Measurements from ENCODE around the gene PLTP. TPM values are rescaled to one million over a fixed set of nuclear protein-coding genes. Genes with fewer than 3 reads are reported as not detected.
"Not testable (repeated sequence)": the region's sequence is repeated elsewhere in the genome, so short reads cannot be mapped to it uniquely, and the experiment has no call there.

Gene PLTP, protein sequence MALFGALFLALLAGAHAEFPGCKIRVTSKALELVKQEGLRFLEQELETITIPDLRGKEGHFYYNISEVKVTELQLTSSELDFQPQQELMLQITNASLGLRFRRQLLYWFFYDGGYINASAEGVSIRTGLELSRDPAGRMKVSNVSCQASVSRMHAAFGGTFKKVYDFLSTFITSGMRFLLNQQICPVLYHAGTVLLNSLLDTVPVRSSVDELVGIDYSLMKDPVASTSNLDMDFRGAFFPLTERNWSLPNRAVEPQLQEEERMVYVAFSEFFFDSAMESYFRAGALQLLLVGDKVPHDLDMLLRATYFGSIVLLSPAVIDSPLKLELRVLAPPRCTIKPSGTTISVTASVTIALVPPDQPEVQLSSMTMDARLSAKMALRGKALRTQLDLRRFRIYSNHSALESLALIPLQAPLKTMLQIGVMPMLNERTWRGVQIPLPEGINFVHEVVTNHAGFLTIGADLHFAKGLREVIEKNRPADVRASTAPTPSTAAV
- polyA plus RNA-seq (2013, experiment 1 of 2; ENCODE audit: insufficient read length) = 73.7 TPM
- polyA plus RNA-seq (2013, experiment 2 of 2; ENCODE audit: insufficient read length) = 72.7 TPM

DNA sequence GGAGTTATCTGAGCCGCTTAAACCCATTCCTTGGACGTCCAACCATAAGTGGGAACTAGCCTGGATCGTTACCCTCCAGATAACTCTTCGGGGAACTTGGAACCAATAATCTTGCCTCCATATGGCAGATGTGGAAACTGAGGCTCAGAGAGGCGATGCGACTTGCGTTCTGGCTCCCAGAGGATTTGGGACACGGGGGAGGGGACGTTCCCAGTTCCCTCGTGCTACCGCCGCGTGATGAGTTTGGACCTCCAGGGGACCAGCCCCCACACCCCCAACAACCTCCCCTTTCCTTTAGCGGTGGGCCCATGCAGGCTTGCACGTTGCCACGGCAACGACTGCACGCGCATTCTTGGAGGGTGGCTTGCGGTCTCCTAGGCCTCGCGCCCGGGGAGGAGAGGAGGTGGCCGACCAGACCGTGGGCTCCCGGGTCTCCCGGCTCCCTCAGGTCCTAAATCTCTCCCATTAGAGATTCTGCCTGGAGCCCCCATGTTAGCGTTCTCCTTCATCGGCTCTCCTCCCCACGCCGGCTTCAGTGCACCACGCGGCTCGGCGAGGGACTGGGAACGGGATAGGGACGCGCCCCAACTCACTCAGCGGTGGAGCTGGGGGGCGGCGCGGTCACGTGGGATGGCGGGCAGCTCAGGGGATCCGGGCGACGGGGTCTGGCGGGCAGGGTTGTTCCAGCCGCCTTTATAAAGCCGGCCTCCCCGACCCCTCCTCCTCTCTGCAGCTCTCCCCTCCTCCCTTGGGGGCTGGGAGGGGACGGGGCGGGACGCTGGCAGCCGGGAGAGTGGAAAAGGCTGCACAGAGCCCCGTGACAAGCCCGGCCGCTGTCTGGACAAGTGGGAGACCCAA, at the start of gene PLTP:
Gene PLTP, minus strand, starts transcription at position 670 of the 858 bp plus-strand sequence. CDS start 703 bp downstream, outside the sequence.
- peak; percentile 85 for DNase-seq

DNA sequence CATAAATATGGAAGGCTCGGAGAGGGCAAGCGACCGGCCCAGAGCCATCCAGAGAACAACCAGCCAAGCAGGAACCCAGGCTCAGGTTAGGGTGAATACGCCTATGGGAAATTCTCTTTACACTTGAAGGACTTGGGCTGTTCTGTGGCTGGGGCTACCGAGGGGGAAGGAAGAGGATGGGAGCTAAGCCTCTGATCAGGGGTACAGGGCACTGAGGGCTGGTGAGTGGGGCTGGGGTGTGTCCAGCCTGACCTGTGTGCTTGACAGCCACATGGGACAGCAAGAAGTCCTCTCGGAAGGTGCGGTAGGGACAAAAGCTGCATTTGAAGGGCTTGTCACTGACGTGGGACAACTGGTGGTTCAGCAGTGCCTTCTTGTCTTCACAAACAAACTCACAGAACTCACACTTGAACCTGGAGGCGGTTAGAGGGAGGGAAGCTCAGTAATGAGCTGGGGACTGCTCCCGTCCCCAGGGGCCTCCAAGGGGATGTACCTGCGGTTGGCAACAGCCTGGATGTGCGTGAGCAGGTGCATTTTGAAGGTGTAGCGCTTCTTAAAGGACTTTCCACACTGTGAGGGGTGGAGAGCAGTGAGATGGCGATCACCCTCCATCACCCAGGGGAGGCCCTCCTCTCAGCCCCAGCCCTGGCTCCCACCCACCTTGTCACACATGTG, 48.1 kb upstream of the PLTP start:
- DNase-seq = no peak

DNA sequence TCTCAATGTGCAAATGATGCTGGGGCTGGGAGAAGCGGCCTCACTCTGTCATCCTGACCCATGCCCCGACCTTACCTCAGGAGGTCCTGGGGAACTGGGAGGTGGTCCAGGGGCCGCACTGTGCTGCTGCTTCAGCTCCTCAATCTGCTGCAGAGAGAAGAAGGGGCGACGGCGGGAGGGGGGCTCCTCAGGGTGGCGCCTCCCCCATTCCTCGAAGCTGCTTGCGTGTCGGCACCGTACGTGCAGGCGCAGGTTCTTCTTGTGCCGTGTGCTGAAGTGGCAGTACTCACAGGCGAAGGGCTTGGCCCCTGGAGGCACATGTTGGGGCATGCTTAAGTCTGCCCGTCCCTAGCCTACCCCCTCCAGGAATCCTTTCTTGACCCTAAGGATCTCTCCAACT, 47.2 kb upstream of the PLTP start:
- DNase-seq = no peak

DNA sequence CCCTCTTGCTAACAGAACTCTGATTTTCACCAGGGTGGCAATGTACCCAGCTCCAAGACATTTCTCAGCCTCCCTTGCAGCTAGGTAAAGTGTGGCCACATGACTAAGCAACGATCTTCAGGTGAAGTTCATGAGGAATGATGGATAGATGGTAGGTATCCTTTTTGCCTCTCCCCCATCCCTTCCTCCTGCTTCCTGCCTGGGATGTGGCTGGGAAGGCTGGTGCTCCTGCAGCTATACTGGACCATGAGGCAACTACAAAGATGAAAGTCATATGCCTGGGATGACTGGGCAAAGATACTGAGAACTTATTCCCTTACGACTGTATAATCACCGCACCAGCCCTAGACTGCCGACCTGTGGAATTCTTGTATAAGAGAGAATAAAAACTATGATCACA, 46.6 kb upstream of the PLTP start:
- DNase-seq = no peak

DNA sequence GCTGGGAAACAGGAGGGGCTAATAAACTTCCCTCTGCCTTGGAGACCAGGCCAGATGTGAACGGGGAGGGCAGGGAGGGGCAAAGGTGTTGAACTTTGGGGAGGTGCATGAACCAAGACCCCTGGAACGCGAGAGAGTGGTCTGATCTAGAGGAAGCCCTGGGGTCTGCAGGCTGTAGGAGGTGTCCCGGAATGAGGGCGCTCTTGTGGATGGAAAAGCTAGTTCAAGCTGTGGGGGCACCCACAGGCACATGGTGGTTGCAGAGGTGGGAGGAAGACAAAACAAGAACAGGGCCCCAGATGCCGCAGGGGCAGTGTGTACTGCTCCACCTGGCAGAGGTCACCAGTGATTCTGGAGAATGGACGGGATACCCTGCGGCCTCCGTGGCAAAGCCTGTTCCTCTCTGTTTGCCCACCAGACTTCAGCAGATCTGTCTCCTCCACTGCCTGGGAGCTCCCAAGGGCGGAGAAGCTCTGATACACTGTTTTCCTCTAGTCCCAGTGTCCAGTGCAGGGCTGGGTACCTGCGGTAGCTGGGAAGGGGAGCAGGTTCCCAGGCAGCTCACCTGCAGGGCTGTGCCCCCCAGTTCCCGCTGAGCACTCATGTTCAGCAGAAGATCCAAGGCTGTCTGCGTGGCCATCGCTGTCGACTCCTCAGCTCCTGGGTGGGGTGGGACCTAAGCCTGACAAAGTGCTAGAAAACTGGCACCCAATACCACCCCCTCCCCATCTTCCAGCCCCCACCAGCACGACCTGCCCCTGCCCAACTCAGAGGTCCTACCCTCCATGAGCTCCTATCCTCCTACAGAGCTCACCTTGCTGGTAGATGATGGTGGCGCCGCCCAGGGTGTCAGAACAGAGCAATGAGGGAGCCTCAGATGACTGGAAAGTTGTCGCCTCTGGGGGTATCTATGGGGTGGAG, 45.3 kb upstream of the PLTP start:
- DNase-seq = no peak

DNA sequence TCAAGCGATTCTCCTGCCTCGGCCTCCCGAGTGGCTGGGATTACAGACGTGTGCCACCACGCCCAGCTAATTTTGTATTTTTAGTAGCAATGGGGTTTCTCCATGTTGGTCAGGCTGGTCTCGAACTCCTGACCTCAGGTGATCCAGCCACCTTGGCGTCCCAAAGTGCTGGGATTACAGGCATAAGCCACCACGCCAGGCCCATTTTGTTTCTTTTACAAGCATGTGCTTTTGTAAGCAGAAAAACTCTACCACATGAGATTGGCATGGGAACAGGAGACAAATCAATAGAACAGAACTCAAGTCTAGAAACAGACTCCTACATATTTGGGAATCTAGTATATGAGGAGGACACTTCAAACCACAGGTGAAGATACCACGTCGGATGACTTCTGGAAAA, 44.4 kb upstream of the PLTP start:
- DNase-seq = not testable (repeated sequence)

DNA sequence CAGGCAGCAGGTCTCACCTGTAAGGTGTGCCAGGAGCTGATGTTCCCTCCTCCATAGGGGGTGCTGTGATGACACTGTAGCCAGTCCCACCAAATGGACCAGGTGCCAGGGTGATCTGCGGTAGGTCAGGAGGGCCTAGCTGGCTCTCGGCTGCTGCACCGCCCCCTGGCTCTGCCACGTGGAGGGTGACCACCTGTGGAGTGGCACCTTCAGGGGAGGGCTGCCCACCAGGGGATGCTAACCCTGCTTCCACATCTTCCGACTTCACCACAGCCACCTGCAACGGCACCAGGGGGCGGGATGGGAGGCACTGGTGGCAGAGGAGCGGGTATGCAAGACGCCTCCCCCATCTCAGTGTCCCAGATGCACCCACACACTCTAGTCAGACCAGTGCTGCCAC, 41.7 kb upstream of the PLTP start:
- DNase-seq = no peak

DNA sequence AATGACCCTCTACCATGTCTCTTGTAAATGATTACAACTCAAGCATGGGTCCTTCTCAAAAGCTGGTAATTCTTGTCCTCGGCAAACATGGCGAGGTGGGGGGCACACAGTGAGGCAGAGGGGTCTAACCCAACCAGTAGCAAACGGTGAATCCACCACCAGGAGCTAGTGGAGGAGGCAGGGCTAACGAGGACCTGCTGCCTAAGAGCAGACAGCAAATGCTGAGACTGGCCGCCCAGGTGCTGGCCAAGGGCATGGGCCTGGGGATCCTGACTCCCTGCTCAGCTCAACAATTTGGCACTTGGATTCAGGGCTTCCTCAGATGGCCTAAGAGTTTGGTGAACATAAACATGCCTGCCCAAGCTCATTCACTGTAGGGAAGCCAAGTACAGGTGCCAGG, 40.9 kb upstream of the PLTP start:
- no peak for DNase-seq

DNA sequence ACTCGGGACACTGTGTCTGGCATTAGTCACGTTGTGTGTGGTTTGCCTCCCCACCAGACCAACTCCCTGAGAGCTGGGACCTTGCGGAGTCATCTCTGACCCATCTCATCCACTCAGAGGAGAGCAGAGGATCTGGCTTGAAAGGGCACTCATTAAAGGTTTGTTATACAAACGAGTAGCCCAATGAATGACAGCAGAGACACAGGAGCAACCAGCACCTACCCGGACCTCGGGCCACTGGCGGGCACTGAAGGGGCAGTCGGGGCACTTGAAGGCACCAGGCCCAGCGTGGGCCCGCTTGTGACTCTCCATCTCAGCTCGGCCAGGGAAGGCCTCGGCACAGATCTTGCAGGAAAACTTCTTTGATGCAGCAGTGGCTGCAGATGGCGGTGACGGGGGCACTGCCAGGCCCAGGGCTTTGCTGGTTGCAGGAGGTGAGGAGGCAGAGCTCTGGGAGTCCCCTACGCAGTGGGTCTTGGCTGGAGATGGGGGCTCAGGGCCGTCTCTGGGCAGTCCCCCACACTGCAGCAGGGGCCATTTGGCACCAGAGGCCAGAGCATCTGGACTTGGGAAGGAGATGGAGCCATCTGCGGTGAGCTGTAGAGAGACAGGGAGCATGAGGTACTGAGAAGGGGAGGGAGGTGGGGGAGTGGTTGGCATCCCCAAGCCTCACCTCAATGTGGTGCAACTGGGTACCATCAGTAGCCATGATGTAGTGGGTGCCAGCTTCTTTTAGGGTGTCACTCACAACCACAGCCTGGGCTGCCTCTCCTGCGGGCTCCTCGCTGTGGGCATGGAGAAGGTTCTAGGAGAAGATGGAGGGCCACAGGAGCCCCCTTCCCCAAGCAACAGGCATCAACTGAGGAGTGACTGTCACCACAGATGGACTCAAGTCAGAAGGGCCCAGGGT, 40.2 kb upstream of the PLTP start:
- no peak for DNase-seq

DNA sequence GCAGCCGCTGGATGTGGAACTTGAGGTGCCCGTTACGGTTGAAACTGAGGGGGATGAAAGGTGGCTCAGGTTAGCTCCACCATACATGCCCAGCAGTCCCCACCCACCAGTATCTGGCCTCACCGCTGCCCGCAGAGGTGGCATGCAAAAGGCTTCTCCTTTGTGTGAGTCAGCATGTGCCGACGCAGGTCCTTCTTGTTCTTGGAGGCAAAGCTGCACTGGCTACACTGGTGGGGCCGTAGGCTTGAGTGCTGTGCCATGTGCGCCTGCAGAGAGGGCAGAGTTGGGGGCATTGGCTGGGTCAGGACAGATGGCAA, 38.3 kb upstream of the PLTP start:
- DNase-seq = no peak

DNA sequence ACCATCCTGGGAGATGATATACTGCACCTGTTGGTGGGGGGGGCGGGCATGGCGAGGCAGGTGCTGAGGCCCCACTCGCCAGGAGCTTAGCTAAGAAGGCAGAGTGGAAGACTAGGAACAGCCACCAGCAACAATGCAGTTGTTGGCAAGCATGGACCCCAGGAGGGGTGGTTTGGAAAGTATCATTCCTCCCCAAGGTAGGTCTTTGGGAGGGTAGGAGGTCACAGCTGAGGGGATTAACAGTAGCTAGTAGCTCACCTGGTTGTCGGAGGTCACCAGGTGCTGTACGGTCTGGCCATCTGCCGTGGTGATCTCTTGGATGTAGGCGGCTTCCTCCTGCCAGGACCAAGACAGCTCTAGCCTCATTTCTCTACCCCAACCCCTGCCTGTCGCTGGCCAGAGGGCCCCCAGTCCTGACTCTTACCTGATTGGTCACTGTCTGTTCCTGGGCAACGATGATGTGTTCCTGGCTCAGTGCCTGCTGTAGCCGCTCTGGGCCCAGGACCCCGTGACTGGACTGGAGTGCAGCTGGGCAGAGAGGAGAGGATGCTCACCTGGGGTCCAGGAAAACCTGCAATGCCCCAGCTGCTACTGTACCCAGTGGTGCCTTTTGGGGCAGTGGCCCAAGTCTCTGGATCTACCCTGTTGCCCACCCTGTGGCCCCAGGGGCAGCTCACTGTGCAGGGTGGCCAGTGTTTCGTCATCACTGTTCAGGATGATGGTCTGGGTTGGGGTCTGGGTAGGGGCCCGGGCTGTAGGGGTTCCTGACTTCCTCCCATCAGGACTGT, 37.8 kb upstream of the PLTP start:
- no peak for DNase-seq

DNA sequence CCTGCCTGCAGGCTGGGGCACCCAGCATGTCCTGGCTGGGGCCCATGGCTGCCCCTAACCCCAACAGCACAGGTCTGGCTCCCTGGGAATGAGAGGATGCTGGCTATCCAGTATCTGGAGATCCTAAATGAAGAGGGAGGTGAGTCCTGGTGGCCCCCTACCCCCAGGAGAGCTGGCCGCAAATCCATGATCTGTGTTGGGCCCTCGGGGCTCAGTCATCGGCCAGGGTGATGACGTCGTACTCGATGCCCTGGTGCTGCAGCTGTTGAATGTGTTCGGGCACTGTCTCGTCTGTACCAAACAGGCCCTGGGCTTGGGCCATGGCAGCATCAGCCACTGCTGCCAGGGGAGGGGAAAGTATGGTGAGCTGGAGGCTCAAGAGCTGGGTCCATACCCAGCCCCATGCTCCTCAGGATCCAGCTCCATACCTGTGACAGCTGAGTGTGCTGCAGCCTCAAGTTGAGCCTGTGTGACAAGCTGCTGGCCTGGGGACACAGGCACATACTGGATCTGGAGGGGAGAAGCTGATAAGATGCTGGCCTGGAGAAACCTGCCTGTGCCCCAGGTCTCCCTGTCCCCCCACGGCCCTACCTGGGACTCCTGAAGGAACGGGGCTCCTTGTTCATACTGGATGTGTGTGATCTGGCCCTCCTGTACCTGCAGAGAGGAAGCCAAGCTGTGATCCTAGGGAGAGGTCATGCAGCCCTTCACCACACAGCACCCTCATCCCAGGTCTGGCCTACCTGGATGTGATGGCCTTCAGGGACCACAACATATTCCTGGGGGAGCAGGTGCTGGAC, 37.0 kb upstream of the PLTP start:
- DNase-seq = no peak

DNA sequence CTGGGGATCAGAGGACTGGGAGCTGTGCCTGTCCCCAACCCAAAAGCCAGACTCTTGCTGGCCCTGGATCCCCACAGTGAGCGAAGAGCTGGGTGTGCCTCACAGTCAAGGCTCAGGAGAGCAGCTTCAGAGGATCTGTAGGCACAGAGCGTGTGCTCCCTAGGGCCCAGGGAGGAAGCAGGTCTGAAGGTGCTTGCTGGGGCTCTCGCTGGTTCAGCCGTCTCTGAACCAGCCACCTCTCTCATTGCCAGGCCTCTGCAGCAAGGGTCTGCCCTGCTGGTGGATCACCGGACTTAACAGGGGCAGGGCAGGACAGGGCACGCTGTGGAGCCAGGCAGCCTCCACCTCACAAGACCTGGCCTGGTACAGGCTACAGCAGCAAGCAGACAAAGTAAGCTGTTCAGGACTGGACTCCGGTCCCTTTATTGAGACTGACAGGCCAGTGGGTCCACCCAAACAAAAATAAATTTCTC, 36.3 kb upstream of the PLTP start:
- DNase-seq = no peak

DNA sequence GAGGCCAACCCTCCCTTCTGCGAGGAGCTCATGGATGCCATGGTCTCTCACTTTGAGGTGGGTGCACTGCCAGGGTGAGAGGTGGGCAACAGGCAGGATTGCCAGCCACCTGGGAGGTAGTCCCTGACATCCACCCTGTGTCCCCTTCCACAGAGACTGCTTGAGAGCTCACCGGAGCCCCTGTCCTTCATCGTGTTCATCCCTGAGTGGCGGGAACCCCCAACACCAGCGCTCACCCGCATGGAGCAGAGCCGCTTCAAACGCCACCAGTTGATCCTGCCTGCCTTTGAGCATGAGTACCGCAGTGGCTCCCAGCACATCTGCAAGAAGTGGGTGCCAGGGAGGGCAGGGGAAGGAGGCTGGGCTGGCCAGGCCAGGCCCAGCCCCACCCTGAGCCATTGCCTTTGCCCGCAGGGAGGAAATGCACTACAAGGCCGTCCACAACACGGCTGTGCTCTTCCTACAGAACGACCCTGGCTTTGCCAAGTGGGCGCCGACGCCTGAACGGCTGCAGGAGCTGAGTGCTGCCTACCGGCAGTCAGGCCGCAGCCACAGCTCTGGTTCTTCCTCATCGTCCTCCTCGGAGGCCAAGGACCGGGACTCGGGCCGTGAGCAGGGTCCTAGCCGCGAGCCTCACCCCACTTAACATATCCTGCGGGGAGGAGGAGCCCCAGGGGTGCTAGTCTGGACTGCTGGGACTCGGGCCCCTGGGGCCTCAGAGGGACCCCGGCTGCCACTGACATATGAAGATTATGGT, 35.3 kb upstream of the PLTP start:
- DNase-seq = no peak

DNA sequence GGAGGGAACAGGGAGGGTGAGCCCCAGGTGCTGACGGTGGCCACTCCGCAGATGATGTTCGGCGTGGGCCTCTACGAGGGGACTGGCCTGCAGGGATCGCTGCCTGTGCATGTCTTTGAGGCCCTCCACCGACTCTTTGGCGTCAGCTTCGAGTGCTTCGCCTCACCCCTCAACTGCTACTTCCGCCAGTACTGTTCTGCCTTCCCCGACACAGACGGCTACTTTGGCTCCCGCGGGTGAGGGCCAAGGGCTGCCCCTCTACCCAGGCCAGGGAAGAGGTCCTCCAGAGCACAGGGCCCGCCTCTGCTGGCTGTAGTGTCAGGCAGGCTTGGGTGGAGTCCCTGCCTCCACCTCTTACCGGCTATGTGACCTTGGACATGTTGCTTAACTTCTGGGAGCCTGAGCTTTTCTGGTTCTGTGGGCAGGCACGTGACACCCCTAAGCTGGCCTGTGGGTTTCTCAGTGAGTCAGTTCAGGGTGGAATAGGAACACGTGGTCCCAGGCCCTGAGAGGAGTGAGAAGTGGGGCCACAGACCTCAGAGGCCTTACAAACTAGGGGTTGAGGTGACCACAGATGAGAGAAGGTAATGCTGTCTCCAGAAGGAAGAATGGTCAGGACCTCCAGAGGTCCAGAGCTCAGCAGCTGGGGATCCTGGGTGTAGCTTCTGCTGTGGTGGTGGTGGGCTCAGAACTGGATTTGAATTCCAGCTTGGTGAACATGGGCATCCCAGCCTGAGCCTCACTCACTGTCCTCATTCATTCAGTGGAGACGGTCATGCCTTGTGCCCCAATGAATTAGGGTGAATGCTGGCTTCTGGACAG, 34.4 kb upstream of the PLTP start:
- no peak for DNase-seq

DNA sequence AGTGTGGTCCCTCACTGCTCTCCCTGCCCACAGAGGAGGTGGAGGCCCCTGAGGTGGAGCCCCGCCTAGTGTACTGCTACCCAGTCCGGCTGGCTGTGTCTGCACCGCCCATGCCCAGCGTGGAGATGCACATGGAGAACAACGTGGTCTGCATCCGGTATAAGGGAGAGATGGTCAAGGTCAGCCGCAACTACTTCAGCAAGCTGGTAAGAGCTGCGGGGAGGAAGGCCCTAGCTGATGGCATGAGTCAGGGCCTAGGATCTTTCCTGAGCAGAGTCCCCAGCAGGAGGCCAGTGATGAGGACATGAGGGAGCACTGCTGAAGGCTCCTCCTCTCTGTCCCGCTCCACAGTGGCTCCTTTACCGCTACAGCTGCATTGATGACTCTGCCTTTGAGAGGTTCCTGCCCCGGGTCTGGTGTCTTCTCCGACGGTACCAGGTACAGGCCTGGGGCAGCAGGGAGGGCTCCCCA, 33.8 kb upstream of the PLTP start:
- no peak for DNase-seq
